HG02678 (cell line): ENCODE results near the gene RNFT2.

Source experiments
- ATAC-seq: cut with Tn5 transposase; IDR thresholded peaks from one replicate; pipeline ENCODE4 v1.9.1; 2021; ENCODE audit warnings: mild to moderate bottlenecking, moderate library complexity; ENCODE audit not compliant: unreplicated experiment

RNFT2 gene

GRCh38 chr12:116709768-116710167 is 28.3 kb upstream of the RNFT2 start:
- no peak for ATAC-seq

- no peak for ATAC-seq
Observed at GRCh38 chr12:116710370-116711150, 27.6 kb upstream of the RNFT2 start.

- no peak for ATAC-seq
Observed at GRCh38 chr12:116712458-116713303, 25.4 kb upstream of the RNFT2 start.

GRCh38 chr12:116713527-116713926 is 24.6 kb upstream of the RNFT2 start:
- no peak for ATAC-seq

GRCh38 chr12:116714175-116714574 is 23.9 kb upstream of the RNFT2 start:
- ATAC-seq = no peak

- ATAC-seq = no peak
Observed at GRCh38 chr12:116717466-116718437, 20.4 kb upstream of the RNFT2 start.

GRCh38 chr12:116718655-116719454 is 19.3 kb upstream of the RNFT2 start:
- ATAC-seq = no peak

GRCh38 chr12:116719731-116720528 is 18.2 kb upstream of the RNFT2 start:
- no peak for ATAC-seq

GRCh38 chr12:116722245-116722644 is 15.9 kb upstream of the RNFT2 start:
- no peak for ATAC-seq

GRCh38 chr12:116726694-116727093 is 11.4 kb upstream of the RNFT2 start:
- no peak for ATAC-seq

GRCh38 chr12:116727261-116727660 is 10.9 kb upstream of the RNFT2 start:
- ATAC-seq = no peak

GRCh38 chr12:116727891-116728290 is 10.2 kb upstream of the RNFT2 start:
- no peak for ATAC-seq

- no peak for ATAC-seq
Observed at GRCh38 chr12:116731801-116732200, 6.3 kb upstream of the RNFT2 start.

GRCh38 chr12:116734156-116734768 is 3.9 kb upstream of the RNFT2 start:
- no peak for ATAC-seq

GRCh38 chr12:116735084-116735483 is 3.0 kb upstream of the RNFT2 start:
- ATAC-seq = no peak

- no peak for ATAC-seq
Observed at GRCh38 chr12:116735951-116736599, 2.0 kb upstream of the RNFT2 start.

- ATAC-seq = no peak
Observed at GRCh38 chr12:116736962-116737773, 947 bp upstream of the RNFT2 start.
